Right ventricle myocardium inferior (tissue), 1 donor: ENCODE measurements around the gene FIBCD1. TPM values are rescaled to one million over a fixed set of nuclear protein-coding genes. Genes with fewer than 3 reads are reported as not detected.
"Not testable (repeated sequence)": the region's sequence is repeated elsewhere in the genome, so short reads cannot be mapped to it uniquely, and the experiment has no call there.

Experiments
- ATAC-seq: fragments of 200-7000 bp; cut with Tn5 transposase; one replicate; pipeline ENCODE4 v1.9.1; 2020; ENCODE audit warnings: mild to moderate bottlenecking, moderate library complexity
- DNase-seq: peaks from one replicate; pipeline ENCODE4 v3.0.0; 2021; ENCODE audit errors: missing footprints
- intact Hi-C: fragments of 100-400 bp; cut with DNase I; formaldehyde crosslinking; loops from one replicate; pipeline ENCODE4 v1.11.0; 2022
- total RNA-seq: library from RNA; stranded (reverse); fragmentation: NEBNext Ultra II Directional; extraction: Animal tissue kit (Norgen Biotek cat#: 25700); gene quantifications from one replicate; pipeline ENCODE4 v1.2.1, GENCODE V29; 2021
- donor health status: DM: no; HTN: yes; CAD: no; lungs with severe emphysema.

Gene FIBCD1
- total RNA-seq, 1 donor from 2014 or later = 0.57 TPM

DNA sequence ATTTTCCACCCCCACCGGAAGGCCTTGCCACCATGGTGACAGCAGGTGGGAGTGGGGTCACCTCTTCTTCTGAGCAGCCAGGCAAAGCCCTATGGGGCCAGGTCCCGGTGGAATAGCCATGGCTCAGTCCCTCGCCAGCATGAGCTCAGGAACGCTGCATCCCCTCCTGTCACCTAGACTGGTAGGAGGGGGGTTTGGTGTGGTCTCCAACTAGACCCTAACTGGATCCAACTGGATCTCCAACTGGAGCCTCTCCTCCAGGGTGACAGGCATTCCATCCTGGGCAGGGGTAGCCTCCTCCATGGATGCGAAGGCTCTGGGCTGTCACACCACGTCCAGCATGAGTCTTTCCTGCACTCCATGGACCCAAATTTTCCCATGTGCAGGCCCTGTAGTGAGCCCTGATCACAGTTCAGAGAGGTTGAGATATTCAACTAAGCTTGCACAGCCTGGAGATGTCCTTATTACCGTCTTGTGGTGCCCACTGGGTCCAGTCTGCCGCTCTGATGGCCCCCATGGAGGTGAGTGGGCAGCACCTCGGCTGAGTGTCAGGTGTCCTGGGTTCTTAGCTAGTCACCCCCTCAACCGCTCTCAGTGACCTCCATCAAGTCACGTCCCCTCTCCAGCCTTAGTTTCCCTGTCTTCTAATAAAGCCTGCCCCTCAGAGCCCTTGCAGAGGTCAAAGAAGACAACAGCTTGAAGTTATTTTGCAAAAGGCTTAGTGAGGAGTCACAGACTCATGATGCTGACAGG, 18.6 kb upstream of the FIBCD1 start:
- ATAC-seq (no peak), DNase-seq (no peak)
- intact Hi-C loops = no loop called here

- intact Hi-C loops = no loop called here
- ATAC-seq = no peak
Measured at GRCh38 chr9:130956636-130957450, 17.8 kb upstream of the FIBCD1 start.

GRCh38 chr9:130955947-130956621, 17.0 kb upstream of the FIBCD1 start:
- intact Hi-C loops = no loop called here
- DNase-seq (no peak), ATAC-seq (no peak)

More at GRCh38 chr9:130956636-130957450, 17.8 kb upstream of the FIBCD1 start:
- no peak for DNase-seq

DNA sequence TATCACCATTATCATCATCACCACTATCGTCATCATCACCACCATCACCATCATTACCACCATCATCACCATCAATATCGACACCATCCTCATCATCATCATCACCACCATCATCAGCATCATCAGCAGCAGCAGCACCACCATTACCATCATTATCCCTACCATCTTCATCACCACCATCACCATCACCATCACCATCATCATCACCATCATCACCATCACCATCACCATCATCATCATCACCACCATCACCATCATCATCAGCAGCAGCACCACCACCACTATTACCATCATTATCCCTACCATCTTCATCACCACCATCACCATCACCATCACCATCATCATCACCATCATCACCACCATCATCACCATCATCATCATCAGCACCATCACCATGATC, 15.9 kb upstream of the FIBCD1 start:
- intact Hi-C loops, DNase-seq, ATAC-seq: not testable (repeated sequence)

- intact Hi-C loops = no loop called here
- ATAC-seq (no peak), DNase-seq (no peak)
Measured at GRCh38 chr9:130954317-130954716, 15.3 kb upstream of the FIBCD1 start.

DNA sequence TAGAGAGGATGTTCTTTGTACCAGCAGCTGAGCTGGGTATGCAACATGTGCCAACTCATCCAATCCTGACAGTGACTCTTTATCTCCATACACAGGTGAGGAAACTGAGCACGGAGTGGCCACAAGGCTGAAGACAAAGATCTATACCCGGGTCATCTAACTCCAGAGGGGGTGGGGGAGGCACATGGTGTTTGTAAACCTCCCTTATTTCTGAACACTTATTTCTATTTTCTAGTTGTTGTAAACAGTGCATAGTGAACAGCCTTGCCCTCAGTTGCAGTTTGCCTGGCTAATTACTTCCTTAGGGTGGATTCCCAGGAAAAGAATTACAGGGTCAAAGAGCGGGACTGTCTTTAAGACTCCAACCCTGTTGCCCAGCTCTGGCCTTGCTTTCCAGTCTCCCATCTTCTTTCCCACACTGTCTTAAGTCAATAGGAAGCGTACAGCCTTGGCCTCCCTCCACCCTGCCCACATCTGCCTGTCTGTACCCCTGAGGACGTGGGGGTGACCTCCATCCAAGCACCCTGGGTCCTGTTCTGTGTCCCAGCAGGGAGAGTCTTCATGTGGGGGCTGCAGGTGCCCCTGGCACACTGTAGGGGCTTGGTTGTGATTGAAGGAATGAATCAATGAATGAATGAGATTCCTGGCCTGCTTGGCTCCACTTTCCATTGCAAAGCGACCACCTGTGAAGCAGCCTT, 13.2 kb upstream of the FIBCD1 start:
- intact Hi-C loops = no loop called here
- ATAC-seq = no peak
- DNase-seq = no peak

DNA sequence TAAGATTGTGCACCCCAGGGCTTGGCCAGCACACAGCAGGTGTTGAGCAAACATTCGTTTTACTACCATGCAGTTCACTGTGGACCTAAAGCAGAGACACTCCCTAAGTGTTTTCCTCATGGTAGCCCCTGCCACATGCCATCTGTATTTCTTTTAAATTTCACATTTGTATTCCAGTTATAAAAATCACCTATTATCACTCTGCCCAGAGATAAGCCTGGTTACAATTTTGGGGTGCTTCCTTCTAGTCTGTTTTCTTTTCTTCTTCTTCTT, 10.9 kb upstream of the FIBCD1 start:
- DNase-seq = no peak
- ATAC-seq = no peak
- intact Hi-C loops = no loop called here

GRCh38 chr9:130949188-130950038, 10.4 kb upstream of the FIBCD1 start:
- no peak for ATAC-seq
- DNase-seq = no peak
- intact Hi-C loops = no loop called here

DNA sequence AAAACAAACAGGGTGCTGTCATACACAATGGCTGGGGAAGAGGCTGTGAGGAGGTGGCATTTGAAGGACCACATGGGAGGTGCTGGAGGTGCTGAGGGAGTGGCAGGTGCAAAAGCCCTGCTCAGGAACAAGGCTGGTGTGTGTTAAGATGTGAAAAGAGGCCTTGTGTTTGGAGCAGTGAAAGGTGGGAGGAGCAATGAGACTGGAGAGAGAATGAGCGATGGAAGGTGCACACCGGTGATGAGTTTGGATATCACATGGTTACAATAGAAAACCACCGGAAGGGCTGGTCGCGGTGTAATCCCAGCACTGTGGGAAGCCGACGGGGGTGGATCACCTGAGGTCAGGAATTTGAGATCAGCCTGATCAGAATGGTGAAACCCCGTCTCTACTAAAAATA, 9.2 kb upstream of the FIBCD1 start:
- ATAC-seq (no peak), DNase-seq (no peak)
- intact Hi-C loops = no loop called here

DNA sequence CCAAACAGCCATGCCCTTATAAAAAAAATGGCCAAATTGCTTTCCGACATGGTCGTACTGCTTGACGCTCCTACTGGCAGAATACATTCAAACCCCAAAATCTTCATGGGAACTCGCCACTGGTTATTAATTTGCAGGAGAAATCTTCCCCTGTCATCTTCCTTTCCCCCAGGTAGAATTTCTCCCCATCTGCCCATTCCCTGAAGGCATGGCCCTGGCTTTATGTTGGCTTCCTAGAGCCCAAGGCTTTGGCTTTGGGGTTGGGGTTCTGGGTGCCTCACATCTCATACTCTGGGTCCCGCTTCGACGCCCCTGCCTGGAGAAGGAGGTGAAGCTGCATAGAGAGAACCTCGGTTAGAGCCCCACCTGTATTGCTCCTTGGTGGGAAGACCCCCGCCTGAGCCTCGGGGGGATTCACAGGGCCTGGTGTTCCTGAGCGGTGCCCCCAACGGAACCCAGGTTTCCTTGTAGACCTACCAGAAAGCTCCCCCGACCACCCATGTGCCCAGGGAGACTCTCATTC, 8.6 kb upstream of the FIBCD1 start:
- no peak for ATAC-seq
- intact Hi-C loops = no loop called here
- no peak for DNase-seq

DNA sequence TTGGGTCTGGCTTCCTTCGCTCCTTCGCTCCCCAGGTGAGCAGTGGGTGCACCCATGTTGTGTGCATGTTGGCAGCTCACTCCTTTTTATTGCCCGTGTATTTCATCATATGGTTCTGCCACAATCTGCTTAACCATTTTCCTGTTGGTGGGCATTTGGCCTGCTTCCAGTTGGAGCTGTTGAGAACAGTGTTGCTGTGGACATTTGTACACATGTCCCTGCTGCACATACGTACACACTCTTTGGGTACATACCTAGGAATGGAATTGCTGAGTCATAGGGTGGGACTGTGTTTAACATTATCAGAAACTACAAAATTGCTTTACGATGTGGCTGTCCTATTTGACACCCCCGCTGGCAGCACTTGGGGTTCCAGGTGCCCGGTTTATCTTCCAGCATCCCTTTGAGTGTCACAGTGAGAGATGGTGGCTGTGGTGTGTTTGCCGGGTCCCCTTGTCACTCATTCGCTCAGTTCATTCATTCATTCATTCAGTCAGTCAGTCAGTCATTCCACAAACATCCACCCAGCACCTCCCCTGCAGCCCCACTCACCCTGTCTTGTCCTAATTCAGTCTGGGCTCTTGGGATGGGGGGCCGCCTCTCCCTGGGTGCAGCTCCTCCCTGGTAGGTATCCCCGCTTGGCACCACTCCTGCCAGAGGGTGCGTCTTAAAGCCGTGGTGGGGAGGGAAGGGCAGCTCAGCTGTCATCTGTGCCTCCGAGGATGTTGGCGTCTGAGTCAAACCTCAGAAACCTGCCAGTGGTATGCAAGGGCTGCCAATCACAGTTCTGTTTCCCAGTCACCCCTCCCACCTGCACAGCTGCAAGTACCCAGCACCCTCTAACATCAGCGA, 7.9 kb upstream of the FIBCD1 start:
- ATAC-seq (no peak), DNase-seq (peak; percentile 45)
- intact Hi-C loops = no loop called here

DNA sequence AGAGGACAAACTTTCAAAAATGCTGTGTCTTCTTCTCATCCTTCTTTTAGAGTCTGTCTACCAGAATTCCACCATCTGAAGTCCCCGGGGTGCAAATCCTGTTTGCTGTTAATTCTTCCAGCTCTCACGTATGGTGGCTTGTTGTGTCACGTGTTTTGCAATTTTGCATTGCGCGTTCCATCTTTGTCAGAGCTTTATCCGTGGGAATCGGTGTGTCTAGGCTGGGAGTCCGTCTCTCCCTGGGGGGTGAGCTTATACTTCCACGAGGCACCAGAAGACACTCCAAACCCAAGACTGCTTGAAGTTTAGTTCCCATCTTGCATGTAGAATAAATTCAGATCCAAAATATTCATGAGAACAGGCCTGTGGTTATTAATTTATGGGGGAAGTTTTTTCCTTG, 6.1 kb upstream of the FIBCD1 start:
- intact Hi-C loops = no loop called here
- DNase-seq = peak; percentile 0
- no peak for ATAC-seq

DNA sequence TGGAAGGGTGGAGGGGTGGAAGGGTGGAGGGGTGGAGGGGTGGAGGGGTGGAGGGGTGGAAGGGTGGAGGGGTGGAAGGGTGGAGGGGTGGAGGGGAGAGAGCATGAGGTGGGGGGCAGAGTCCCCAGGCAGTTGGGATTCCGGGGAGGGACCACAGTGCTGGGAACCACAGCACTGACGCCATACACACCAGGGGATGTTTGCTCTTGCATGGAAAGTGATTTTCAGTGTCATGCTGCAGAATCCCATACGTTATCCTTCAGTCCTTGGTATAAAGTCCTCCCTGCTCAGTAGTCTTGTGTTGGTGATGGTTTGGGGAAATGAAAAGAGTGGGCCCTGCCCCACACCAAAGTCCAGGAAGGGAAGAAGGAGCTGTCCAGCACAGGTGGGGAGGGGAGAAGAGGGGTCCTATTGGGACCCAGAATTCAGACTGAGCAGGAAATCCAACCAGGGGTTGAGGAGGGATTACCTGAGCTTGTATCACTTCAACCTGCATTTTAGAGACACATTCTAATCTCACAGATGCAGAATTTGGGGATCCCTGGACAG, 5.5 kb upstream of the FIBCD1 start:
- DNase-seq = no peak
- intact Hi-C loops = loop anchor here (5.0 kb wide), 1 partner anchor 53 kb away; no protein-coding TSS in a partner anchor
- no peak for ATAC-seq

DNA sequence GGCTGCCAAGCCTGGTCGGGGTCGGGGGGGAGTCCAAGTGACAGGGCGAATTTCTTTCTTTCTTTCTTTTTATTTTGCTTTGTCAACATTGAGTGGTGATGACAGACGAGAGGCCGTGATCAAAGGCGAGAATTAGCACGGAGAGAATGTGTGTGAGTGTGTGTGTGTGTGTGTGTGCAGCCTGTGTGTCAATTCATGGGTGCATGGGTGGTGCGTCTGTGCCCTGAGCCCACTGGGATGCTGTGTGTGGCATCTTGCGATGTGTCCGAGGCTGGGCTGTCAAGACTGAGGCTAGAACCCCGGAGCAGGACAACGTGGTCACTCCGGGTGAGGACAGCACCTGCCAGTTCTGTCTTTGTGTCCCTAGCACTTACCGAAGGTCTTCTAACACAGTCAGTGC, 4.7 kb upstream of the FIBCD1 start:
- DNase-seq = peak; percentile 22
- ATAC-seq = no peak
- intact Hi-C loops = loop anchor here (5.0 kb wide), 1 partner anchor 54 kb away; no protein-coding TSS in a partner anchor

GRCh38 chr9:130943221-130943620, 4.2 kb upstream of the FIBCD1 start:
- intact Hi-C loops = loop anchor here (5.0 kb wide), 1 partner anchor 54 kb away; no protein-coding TSS in a partner anchor
- ATAC-seq = no peak
- DNase-seq = peak; percentile 46

GRCh38 chr9:130942679-130943078, 3.6 kb upstream of the FIBCD1 start:
- ATAC-seq = no peak
- no peak for DNase-seq
- intact Hi-C loops = loop anchor here (5.0 kb wide), 1 partner anchor 55 kb away; no protein-coding TSS in a partner anchor

GRCh38 chr9:130942084-130942483, 3.0 kb upstream of the FIBCD1 start:
- intact Hi-C loops = loop anchor here (5.0 kb wide), 1 partner anchor 55 kb away; no protein-coding TSS in a partner anchor
- no peak for ATAC-seq
- no peak for DNase-seq
